B cell (primary cell): ENCODE data around the gene COL6A5. TPM values are rescaled to one million over a fixed set of nuclear protein-coding genes. Genes with fewer than 3 reads are reported as not detected.
"Not testable (repeated sequence)": the region's sequence is repeated elsewhere in the genome, so short reads cannot be mapped to it uniquely, and the experiment has no call there.

Experiments used
- ATAC-seq: fragments of 200-7000 bp; cut with Tn5 transposase; one replicate; pipeline ENCODE4 v1.10.0; 2021; ENCODE audit warnings: low read depth, mild to moderate bottlenecking, moderate number of reproducible peaks, moderate library complexity
- CTCF ChIA-PET: fragments of 350-600 bp; sonication (Branson Sonifier 250); formaldehyde crosslinking; loops from one replicate; lab custom pipeline; 2021; ENCODE audit warnings: antibody characterized with exemption, inconsistent platforms; lab: Charles Lee
- POLR2A ChIA-PET: fragments of 350-600 bp; sonication (Branson Sonifier 250); formaldehyde crosslinking; loops from one replicate; lab custom pipeline; 2021; ENCODE audit warnings: antibody characterized with exemption; lab: Charles Lee
- DNase-seq: peaks from one replicate; pipeline ENCODE4 v3.0.0; 2013
- H2AFZ ChIP-seq: 2 replicates; pipeline ENCODE4 v1.6.1; 2012; ENCODE audit warnings: mild to moderate bottlenecking, low read depth, low read length; ENCODE audit not compliant: insufficient read depth, poor library complexity, severe bottlenecking
- H3K27ac ChIP-seq, 2 donors: 1 replicate in 1 of 2; 2 replicates in 1 of 2; pipeline ENCODE4 v1.5.1; 2012 to 2013; ENCODE audit warnings: low read length in 2 of 2, mild to moderate bottlenecking in 2 of 2, moderate library complexity in 1 of 2
- H3K27me3 ChIP-seq, 4 experiments: fragments of 200-600 bp in 1 of 4; sonication (generic) in 1 of 4; replicated peaks in 1 of 4; 1 replicate in 2 of 4; 2 replicates in 2 of 4; pipeline versions ENCODE4 v1.6.1 to v1.7.0; 2013 to 2016; ENCODE audit warnings: low read length in 3 of 4, mild to moderate bottlenecking in 2 of 4, mixed read lengths in 1 of 4, moderate library complexity in 1 of 4; ENCODE audit not compliant: insufficient read depth in 4 of 4, control insufficient read depth in 3 of 4; ENCODE audit errors: control extremely low read depth in 1 of 4
- H3K36me3 ChIP-seq, 2 experiments: replicated peaks in 1 of 2; 1 replicate in 1 of 2; 2 replicates in 1 of 2; pipeline versions ENCODE4 v1.6.1 to v1.7.1; 2013; ENCODE audit warnings: low read length in 1 of 2; ENCODE audit not compliant: insufficient read depth in 2 of 2, control insufficient read depth in 1 of 2; ENCODE audit errors: control extremely low read depth in 1 of 2, extremely low read depth in 1 of 2
- H3K4me1 ChIP-seq, 2 donors: fragments of 200-600 bp in 1 of 2; sonication (generic) in 1 of 2; 1 replicate in 1 of 2; 2 replicates in 1 of 2; pipeline versions ENCODE4 v1.5.1 to v1.6.1; 2013 to 2017; ENCODE audit warnings: low read length in 2 of 2; ENCODE audit not compliant: control insufficient read depth in 2 of 2, insufficient read depth in 2 of 2
- H3K4me2 ChIP-seq: replicated peaks from 2 replicates; pipeline ENCODE3; 2012; ENCODE audit warnings: mild to moderate bottlenecking, low read depth, low read length; ENCODE audit not compliant: poor library complexity, severe bottlenecking
- H3K4me3 ChIP-seq, 5 experiments: fragments of 200-600 bp in 1 of 5; sonication (generic) in 1 of 5; 1 replicate in 3 of 5; 2 replicates in 2 of 5; pipeline versions ENCODE4 v1.5.1 to v1.7.0; 2011 to 2016; ENCODE audit warnings: low read length in 4 of 5, mild to moderate bottlenecking in 4 of 5, low read depth in 2 of 5, control low read depth in 1 of 5, moderate library complexity in 1 of 5; ENCODE audit not compliant: insufficient read depth in 1 of 5; ENCODE audit errors: control extremely low read depth in 1 of 5, extremely low read depth in 1 of 5
- H3K79me2 ChIP-seq: fragments of 200-600 bp; sonication (generic); one replicate; pipeline ENCODE4 v1.6.0; 2016; ENCODE audit warnings: low read length; ENCODE audit not compliant: control insufficient read depth, insufficient read depth
- H3K9ac ChIP-seq: fragments of 200-600 bp; sonication (generic); 2 replicates; pipeline ENCODE4 v1.6.1; 2017; ENCODE audit warnings: mild to moderate bottlenecking, low read length, moderate library complexity
- H3K9me3 ChIP-seq, 3 donors: one replicate each; pipeline versions ENCODE4 v1.6.1 to v1.7.1; 2013; ENCODE audit warnings: low read length in 2 of 3; ENCODE audit not compliant: control insufficient read depth in 2 of 3, insufficient read depth in 1 of 3; ENCODE audit errors: control extremely low read depth in 1 of 3
- H4K20me1 ChIP-seq: 2 replicates; pipeline ENCODE4 v1.6.0; 2012; ENCODE audit warnings: mild to moderate bottlenecking, low read length; ENCODE audit not compliant: insufficient read depth, control insufficient read depth, poor library complexity, severe bottlenecking
- H3K27ac Mint-ChIP-seq: one replicate; pipeline ENCODE4 v1.8.0; 2021; ENCODE audit warnings: mixed read lengths
- H3K27me3 Mint-ChIP-seq: one replicate; pipeline ENCODE4 v1.8.0; 2021; ENCODE audit warnings: mixed read lengths
- H3K4me1 Mint-ChIP-seq: one replicate; pipeline ENCODE4 v1.8.0; 2021; ENCODE audit warnings: mixed read lengths
- H3K4me3 Mint-ChIP-seq: one replicate; pipeline ENCODE4 v1.8.0; 2021; ENCODE audit warnings: mixed read lengths
- H3K9me3 Mint-ChIP-seq: one replicate; pipeline ENCODE4 v1.8.0; 2022; ENCODE audit warnings: mixed read lengths; ENCODE audit not compliant: insufficient read depth
- EZH2 ChIP-seq: IDR thresholded peaks from 2 replicates; pipeline ENCODE4 v1.6.1; 2012; ENCODE audit warnings: borderline replicate concordance, low read depth, mild to moderate bottlenecking, moderate library complexity, low read length; ENCODE audit not compliant: insufficient read depth, poor library complexity, severe bottlenecking
- WGBS: methylation state at CpG from one replicate; pipeline ENCODE4 v1.1.5; 2013; ENCODE audit warnings: missing lambda C conversion rate; ENCODE audit not compliant: insufficient coverage; 5-methylcytosine and 5-hydroxymethylcytosine counted together
- intact Hi-C: fragments of 100-400 bp; cut with micrococcal nuclease; formaldehyde crosslinking; loops from one replicate; pipeline ENCODE4 v1.10.0; 2022
- polyA plus RNA-seq: library from polyadenylated mRNA; depleted of rRNA; stranded (reverse); fragments of >200 nt; gene quantifications from 2 replicates; pipeline ENCODE4 v1.2.3, GENCODE V29; 2012
- total RNA-seq, 2 donors: library from RNA; stranded (reverse); fragments of 120-200 nt in 1 of 2; gene quantifications; 1 replicate in 1 of 2; 2 replicates in 1 of 2; pipeline versions ENCODE4 v1.2.3 to v1.2.4, GENCODE V29; 2013 to 2022
- TF ChIP-seq, protein P1 (sequence below): fragments of 200-600 bp; IDR thresholded peaks from one replicate; pipeline ENCODE4 v1.8.0; 2022; ENCODE audit warnings: antibody characterized with exemption, mild to moderate bottlenecking

The COL6A5 gene
- total and polyA plus RNA-seq, 2 donors (not counting 1 experiment from before 2014, with no cell fraction given), result not detected

DNA sequence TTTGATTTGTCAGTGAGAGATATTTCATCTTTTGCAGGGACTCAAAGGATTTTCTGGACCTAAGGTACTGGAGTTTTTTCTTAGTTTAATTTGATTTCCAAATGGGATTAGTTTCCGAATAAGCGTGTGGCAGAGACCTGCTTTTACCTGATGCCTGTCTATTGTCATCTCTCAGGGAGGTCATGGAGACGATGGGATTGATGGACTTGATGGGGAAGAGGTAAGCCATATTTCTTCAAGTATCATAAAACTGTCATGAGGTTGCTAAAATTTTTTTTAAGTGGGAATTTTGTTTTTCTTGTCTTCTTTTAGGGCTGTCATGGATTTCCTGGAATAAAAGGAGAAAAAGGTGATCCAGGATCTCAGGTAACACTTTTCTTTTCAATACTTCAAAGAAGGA lies 60.5 kb downstream of the COL6A5 start:
- Mint-ChIP-seq H3K4me3 (no peak overlapping the region), H3K4me1 (no peaks in the 10 kb centered on the region), H3K27ac (no peak overlapping the region), H3K27me3 (peaks cover 3% of the 10 kb centered on the region), H3K9me3 (peaks cover 4% of the 10 kb centered on the region)
- WGBS, result 100% methylated on average over 1 of the region's 3 CpGs
- TF ChIP-seq EZH2, result no peak
- TF ChIP-seq, protein P1, sequence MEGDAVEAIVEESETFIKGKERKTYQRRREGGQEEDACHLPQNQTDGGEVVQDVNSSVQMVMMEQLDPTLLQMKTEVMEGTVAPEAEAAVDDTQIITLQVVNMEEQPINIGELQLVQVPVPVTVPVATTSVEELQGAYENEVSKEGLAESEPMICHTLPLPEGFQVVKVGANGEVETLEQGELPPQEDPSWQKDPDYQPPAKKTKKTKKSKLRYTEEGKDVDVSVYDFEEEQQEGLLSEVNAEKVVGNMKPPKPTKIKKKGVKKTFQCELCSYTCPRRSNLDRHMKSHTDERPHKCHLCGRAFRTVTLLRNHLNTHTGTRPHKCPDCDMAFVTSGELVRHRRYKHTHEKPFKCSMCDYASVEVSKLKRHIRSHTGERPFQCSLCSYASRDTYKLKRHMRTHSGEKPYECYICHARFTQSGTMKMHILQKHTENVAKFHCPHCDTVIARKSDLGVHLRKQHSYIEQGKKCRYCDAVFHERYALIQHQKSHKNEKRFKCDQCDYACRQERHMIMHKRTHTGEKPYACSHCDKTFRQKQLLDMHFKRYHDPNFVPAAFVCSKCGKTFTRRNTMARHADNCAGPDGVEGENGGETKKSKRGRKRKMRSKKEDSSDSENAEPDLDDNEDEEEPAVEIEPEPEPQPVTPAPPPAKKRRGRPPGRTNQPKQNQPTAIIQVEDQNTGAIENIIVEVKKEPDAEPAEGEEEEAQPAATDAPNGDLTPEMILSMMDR, result no peak
- no peaks in the 10 kb centered on the region for H3K27me3 ChIP-seq
- H3K4me2 ChIP-seq, result no peak overlapping the region
- H4K20me1 ChIP-seq, result no peaks in the 10 kb centered on the region
- POLR2A ChIA-PET, result no interaction called here
- no peaks in the 10 kb centered on the region for H3K36me3 ChIP-seq
- no peak overlapping the region for H3K4me3 ChIP-seq
- no peaks in the 10 kb centered on the region for H3K4me1 ChIP-seq
- no peaks in the 10 kb centered on the region for H3K79me2 ChIP-seq
- no peak for ATAC-seq
- H3K9ac ChIP-seq, result no peak overlapping the region
- H2AFZ ChIP-seq, result no peak overlapping the region
- intact Hi-C loops, result no loop called here
- no peaks in the 10 kb centered on the region for H3K9me3 ChIP-seq
- DNase-seq, result no peak
- H3K27ac ChIP-seq, result no peak overlapping the region
- CTCF ChIA-PET, result no interaction called here

DNA sequence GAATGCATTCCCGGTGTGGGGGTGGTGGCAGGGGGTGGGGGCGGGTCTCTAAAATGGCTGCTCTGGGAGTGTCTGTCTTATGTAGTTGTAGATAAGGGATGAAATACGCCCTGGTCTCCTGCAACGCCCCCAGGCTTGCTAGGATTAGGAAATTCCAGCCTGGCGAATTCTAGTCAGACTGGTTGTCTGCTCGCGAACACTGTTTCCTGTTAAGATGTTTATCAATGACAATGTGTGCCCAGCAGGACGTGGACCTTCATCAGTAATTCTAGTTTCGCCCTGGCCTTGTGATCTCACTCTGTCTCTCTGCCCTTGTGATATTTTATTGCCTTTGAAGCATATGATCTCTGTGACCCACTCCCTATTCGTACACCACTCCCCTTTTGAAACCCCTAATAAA lies 62.8 kb downstream of the COL6A5 start:
- DNase-seq, H3K4me1 Mint-ChIP-seq, H3K27ac Mint-ChIP-seq, H3K27me3 Mint-ChIP-seq, ATAC-seq, H3K9ac ChIP-seq, CTCF ChIA-PET, H3K36me3 ChIP-seq, H3K4me2 ChIP-seq, H2AFZ ChIP-seq, H3K79me2 ChIP-seq, H3K9me3 Mint-ChIP-seq, H3K9me3 ChIP-seq, H3K4me3 Mint-ChIP-seq, H3K4me1 ChIP-seq, H3K4me3 ChIP-seq, H3K27ac ChIP-seq, POLR2A ChIA-PET, intact Hi-C loops, H4K20me1 ChIP-seq, H3K27me3 ChIP-seq: not testable (repeated sequence)
- WGBS, result 73% methylated on average over 8 of the region's 10 CpGs
